Ishikawa (cell line): Measurements from ENCODE around the gene ARNT2.

Experiments used
- CEBPB ChIP-seq: IDR thresholded peaks from 2 replicates; pipeline ENCODE4 v1.6.1; 2012
- CREB1 ChIP-seq: IDR thresholded peaks from 2 replicates; pipeline ENCODE4 v1.6.1; 2012; ENCODE audit warnings: low read depth
- EGR1 ChIP-seq: IDR thresholded peaks from 2 replicates; pipeline ENCODE4 v1.6.1; 2012
- EP300 ChIP-seq: IDR thresholded peaks from 2 replicates; pipeline ENCODE4 v1.6.1; 2012; ENCODE audit warnings: borderline replicate concordance
- FOXM1 ChIP-seq: IDR thresholded peaks from 2 replicates; pipeline ENCODE4 v1.6.1; 2012; ENCODE audit warnings: low read depth, borderline replicate concordance
- MAX ChIP-seq: IDR thresholded peaks from 2 replicates; pipeline ENCODE4 v1.6.1; 2012
- NFIC ChIP-seq: IDR thresholded peaks from 2 replicates; pipeline ENCODE4 v1.6.1; 2012
- RAD21 ChIP-seq: IDR thresholded peaks from 2 replicates; pipeline ENCODE4 v1.6.1; 2012; ENCODE audit warnings: low read depth
- REST ChIP-seq: IDR thresholded peaks from 2 replicates; pipeline ENCODE4 v1.6.1; 2012; ENCODE audit warnings: low read depth, mild to moderate bottlenecking
- TAF1 ChIP-seq: IDR thresholded peaks from 2 replicates; pipeline ENCODE4 v1.6.1; 2012; ENCODE audit warnings: low read depth, mild to moderate bottlenecking
- TCF12 ChIP-seq: IDR thresholded peaks from 2 replicates; pipeline ENCODE4 v1.6.1; 2012; ENCODE audit warnings: low read depth
- TEAD4 ChIP-seq: IDR thresholded peaks from 2 replicates; pipeline ENCODE4 v1.6.1; 2012
- USF1 ChIP-seq: IDR thresholded peaks from 2 replicates; pipeline ENCODE4 v1.6.1; 2012
- YY1 ChIP-seq: IDR thresholded peaks from 2 replicates; pipeline ENCODE4 v1.6.1; 2012; ENCODE audit warnings: low read depth
- ZBTB7A ChIP-seq: IDR thresholded peaks from 2 replicates; pipeline ENCODE4 v1.6.1; 2012; ENCODE audit warnings: low read depth

Gene ARNT2

GRCh38 chr15:80507638-80508316, 103.6 kb downstream of the ARNT2 start:
- TF ChIP-seq RAD21 = no peak
- TF ChIP-seq TCF12 = no peak
- no peak for TF ChIP-seq EGR1
- TF ChIP-seq USF1 = no peak
- TF ChIP-seq TAF1 = no peak
- no peak for TF ChIP-seq REST
- TF ChIP-seq FOXM1 = no peak
- TF ChIP-seq NFIC = no peak
- no peak for TF ChIP-seq MAX
- no peak for TF ChIP-seq TEAD4
- no peak for TF ChIP-seq ZBTB7A
- no peak for TF ChIP-seq EP300
- no peak for TF ChIP-seq CREB1
- no peak for TF ChIP-seq YY1
- TF ChIP-seq CEBPB = no peak

- TF ChIP-seq ZBTB7A = no peak
- no peak for TF ChIP-seq TEAD4
- no peak for TF ChIP-seq REST
- no peak for TF ChIP-seq MAX
- no peak for TF ChIP-seq CREB1
- no peak for TF ChIP-seq RAD21
- no peak for TF ChIP-seq NFIC
- no peak for TF ChIP-seq USF1
- TF ChIP-seq TAF1 = no peak
- TF ChIP-seq FOXM1 = no peak
- TF ChIP-seq YY1 = no peak
- TF ChIP-seq CEBPB = no peak
- TF ChIP-seq EP300 = no peak
- TF ChIP-seq TCF12 = no peak
- no peak for TF ChIP-seq EGR1
Observed at GRCh38 chr15:80508783-80509182, 104.6 kb downstream of the ARNT2 start.

- TF ChIP-seq MAX (no peak), TAF1 (no peak), CREB1 (no peak), REST (no peak), EGR1 (no peak), TEAD4 (no peak), RAD21 (no peak), FOXM1 (no peak), TCF12 (no peak), USF1 (no peak), ZBTB7A (no peak), YY1 (no peak), EP300 (no peak)
Observed at GRCh38 chr15:80509800-80510199, 105.6 kb downstream of the ARNT2 start.
